HG03045 (cell line): Measurements from ENCODE around the gene POT1.

Experiments
- ATAC-seq: cut with Tn5 transposase; IDR thresholded peaks from one replicate; pipeline ENCODE4 v1.9.1; 2021; ENCODE audit warnings: mild to moderate bottlenecking, moderate library complexity; ENCODE audit not compliant: unreplicated experiment

The POT1 gene

DNA sequence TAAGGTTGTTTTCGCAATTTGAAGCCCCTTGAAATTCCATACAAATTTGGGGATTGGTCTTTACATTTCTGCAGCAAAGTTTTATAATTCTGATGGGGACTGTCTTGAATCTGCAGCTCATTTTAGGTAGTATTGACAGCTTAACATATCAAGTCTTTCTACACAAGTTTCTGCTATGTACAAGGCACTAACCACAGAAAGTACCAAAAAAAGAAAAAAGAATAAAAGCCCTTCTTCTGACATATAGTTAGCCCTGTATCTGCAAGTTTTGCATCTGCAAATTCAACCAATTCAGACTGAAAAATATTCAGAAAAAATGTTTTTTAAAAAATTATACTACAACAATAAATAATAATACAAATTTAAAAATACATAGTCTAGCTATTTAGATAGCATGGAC lies 15.3 kb downstream of the POT1 start:
- ATAC-seq = peak; percentile 48

DNA sequence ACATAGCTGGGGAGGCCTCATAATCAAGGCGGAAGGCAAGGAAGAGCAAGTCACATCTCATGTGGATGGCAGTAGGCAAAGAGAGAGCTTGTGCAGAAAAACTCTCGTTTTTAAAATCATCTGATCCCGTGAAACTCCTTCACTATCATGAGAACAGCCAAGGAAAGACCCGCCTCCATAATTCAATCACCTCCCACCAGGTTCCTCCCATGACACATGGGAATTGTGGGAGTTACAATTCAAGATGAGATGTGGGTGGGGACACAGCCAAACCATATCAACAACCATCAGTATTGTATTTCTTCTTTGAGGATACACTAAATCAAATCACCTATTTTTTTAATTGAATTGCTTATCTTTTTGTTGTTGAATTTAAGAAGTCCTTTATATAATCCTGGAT lies 16.7 kb downstream of the POT1 start:
- ATAC-seq = no peak

DNA sequence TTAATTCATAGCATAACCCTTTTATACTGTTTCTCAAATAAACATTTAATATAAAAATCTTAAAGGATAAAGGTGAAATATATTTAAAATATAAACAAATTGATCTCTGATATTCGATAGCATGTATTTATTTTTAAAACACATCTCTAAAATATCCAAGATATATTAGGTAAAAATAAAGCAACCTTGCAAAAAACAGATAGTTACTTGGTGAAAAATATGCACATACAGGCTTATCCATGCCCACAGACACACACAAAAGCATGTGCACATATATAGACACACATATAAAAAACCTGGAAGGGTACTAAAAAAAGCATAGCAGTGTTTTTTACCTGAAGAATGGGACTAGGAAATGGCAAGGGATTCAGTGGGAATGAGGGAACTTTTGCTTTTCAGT lies 19.8 kb downstream of the POT1 start:
- no peak for ATAC-seq

DNA sequence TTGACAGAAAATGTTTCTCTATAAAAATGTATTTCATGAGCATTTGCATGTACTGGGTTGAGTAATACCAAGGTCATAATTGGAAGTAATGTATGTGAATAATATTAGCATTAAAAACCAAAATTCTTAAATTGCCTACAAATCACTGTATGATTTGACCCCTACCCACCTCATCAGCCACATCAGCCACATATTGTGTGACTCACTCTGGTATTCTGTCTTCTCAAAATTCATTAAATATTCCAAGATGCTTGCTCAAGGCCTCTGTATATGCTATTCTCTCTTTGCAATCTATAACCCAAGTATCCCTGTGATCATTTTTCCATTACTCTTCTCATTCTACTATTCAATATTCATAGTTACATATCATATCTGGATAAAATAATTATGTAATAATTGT lies 21.4 kb downstream of the POT1 start:
- no peak for ATAC-seq

DNA sequence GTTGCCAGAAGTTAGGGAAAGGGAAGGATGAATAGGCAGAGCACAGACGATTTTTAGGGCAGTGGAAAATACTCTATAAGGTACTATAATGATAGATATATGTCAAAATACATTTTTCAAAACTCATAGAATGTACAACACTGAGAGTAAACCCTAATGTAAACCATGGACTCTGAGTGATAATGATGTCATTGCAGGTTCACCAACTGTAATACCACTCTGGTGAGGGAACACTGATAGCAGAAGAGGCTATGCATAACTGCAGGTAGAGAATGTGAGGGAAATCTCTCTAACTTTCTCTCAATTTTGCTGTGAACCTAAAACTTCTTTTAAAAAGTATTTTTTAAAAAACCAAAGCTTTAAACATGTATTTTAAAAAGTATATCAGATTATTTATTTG lies 22.1 kb downstream of the POT1 start:
- no peak for ATAC-seq

DNA sequence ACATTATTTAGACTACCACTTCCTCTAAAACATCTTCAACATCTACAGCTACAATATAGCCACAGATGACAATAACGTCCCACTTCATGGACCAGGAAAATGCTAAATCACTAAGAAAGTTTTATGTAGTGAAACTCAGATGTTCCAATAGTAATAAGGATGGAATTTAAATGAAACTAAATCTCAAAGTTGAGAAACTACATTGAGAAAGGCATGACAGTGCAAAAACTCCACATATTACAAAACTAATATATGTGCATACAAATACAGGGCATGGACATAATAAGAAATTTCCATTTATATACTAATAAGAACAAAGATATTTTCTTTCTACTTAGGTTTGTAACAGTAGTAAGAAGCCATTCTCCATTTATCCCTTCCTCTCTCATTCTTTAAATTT lies 31.1 kb downstream of the POT1 start:
- ATAC-seq = no peak

DNA sequence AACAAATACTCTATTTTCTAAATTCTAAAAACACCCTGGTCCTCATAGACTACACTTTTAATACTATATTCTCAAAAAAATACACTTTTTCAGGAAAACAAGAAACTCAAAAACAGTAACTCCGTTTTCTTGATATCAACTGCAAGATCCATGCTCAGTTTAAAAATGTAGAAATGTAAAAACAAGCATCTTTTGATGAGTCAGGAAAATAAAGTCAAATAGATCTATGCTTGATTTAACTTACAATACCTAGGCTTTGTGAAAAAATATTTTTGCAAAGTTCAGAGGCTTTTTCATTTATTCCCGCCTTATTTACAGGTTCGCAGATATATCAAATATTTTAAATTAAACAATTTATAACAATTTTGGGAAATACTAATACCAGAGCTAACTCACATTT lies 33.6 kb downstream of the POT1 start:
- ATAC-seq = no peak

DNA sequence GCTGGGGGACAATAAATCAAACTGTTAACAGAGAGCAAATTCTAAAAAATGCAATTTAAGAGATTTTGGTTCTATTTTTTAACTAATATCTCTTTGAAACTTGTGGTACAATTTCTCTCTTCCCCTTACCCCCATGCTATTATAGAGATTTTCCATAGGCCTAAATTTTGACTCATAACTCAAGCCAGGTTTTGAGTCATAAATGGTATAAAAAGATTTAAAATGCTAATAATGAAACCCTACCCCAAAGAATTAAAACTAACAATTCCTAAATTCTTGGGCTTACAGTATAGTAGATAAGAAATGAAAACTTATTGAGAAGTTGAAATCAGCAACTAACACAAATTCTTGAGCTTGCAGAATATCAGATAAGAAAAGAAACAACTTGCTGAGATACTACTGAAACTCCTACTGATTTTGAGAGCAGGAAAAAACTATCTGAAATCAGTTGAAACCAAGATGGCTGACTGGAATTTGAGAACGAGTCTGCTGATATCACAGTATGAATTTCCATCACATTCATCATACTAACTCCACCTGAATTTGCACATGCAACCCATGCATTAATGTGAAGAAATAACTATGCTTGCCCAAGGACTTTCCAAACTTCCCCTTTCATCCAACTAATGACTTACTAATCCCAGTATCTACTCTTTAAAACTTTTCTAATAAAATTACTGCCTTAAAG lies 36.3 kb downstream of the POT1 start:
- peak; percentile 77 for ATAC-seq

DNA sequence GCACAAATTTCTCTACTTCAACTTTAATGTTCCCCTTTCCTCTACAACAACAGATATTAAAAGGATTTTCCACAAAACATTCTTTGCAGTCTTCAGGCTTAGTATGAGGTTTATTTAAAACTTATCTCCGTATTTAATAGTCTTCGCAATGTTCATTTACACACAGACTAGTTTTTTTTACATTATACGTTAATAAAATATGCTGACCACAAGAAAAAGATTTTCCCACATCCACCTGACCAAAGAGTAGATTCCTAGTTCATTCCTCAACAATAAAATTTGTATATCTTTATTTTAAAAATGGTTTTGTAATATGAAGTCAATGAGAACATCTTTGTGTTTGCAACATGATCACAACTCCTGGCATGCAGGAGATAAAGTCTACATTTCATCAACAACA lies 42.4 kb downstream of the POT1 start:
- no peak for ATAC-seq

DNA sequence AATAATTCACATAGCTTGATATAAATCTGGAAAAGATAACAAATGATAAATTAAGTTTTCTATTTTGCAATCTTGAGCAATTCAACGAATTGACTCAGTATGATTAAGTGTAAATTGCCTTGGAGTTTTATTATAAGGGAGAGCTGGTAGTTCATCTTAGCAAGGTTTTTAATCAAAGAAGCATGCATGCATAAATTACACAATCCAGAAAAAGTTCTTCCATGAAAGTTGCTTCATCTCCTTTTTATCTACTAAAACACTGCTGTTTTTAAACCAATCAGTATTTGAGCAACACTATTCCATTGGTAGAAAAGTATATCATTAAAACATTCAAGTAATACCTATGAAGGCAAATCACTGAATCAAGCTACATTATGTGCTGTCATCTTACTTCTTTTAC lies 47.6 kb downstream of the POT1 start:
- ATAC-seq = no peak

DNA sequence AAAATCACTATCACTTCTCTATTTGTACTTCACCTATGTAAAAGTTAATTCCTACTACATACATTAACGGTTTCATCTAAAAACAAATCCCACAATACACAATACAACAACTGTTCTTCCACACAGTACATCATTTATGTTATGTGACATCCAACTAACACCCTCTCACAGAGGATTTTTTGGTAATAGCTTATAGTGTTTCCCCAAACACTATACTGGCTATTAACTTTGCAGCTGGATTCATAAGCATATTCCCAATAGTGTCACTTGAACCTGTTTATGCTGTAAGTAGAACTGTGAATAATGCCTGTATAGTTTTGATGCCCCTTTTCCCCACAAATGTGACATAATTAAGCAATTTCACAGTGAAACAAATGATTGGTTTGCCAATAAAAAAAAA lies 49.9 kb downstream of the POT1 start:
- ATAC-seq = no peak

DNA sequence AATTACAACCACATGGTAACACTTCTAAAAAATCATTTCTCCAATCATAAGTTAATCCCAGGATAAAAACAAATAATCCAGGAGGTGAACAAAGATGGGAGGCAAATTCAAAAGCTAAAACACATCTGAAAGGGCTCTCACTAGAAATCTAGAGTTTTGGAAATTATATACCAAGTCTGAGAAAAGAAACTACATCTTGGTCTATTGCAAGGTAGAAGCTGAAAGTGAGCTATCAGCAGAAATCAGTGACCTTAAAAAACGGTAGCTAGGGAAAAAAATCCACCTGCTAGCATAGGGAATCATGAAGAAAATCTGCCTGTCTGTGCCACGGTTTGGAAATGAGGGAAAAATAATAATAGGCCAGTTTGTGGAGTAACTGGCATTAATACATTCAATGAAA lies 50.5 kb downstream of the POT1 start:
- no peak for ATAC-seq

DNA sequence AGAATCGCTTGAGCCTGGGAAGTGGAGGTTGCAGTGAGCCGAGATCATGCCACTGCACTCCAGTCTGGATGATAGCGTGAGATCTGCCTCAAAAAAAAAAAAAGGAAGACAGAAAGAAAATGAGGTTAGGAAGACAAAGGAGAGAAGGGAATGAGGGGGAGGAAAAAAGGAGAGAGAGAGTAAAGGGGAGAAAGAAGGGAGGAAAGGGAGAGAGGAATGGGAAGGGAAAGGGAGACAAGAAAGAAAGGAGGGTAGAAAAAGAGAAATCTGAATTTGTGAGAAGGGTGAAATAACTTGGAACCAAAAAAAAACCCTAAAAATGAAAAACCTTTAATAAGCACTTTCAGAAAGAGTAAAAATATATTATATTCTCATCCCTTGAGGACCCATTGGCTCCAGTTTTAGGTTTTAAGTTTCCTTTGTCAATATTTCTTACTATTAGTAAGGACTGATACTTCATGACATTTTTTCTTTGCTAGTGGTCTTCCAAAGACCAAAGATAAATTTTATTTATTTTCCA lies 54.9 kb downstream of the POT1 start:
- no peak for ATAC-seq

DNA sequence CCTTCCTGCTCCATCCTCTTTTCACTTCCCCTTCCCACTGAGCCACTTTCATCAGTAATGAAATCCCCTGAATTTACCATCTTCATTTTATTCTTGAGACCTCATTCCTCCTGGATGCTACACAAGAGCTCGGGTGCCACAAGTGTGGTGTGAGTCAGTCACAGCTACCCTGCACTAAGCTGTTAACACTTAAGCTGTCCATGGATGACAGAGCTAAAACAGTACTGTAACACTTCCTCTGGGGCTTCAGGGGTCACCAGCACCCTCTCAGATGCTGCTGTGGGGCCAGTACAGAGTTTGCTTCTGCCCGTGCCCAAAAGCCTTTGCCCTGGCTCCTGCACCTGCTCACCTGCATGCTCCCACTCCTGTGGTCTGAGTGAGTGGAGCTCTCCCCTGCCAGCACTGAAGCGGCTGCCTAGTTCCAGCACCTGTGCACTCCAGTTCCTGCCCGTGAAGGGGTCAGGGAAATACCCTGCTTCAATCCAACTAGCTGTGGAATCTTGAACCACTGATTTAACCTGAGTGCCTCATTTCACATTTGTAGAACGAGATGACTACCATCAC lies 71.9 kb downstream of the POT1 start:
- no peak for ATAC-seq

DNA sequence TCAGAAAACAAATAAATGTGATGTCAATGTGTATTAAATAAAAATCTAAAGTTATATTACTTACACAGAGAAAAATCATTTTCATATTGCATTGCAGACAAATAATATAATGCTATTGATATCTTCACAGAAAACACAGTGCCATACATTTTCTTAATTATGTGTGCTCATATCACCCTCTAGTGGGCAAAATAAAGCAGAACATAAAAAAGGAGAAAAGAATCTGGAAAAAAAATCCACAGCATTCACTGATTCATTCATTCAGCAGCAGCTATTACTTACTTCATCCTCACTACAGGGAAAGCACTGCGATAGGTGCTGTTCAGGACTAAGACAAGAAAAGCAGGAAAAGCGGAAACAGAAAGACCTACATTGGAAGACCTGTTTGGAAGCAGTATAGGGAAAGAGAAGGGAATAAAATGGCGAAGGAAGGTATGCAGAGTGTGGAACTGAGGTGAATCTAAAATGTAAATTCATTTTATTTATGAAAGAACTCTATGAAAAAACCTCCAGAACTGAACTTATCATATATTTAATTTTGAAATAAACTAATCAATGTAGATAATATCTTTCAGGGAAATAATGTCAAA lies 73.2 kb downstream of the POT1 start:
- no peak for ATAC-seq

DNA sequence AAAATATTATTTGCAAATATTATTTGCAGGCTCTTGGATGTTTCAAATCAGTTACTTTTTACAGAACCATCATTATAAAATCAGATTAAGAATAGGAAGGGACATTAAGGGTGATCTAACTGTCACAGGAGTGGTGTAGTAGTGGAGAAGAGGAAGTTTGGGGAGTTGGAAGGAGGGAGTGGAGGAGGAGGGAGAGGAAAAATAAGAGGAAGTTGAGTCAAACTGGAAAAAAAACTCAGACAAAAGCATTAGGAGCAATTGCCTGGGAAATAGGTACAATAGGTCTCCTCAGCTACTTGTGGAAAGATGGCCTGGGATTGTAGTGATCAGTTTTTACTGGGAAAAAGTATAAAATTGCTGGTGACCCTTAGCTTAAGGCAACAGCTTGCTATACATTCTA lies 86.3 kb downstream of the POT1 start:
- ATAC-seq = no peak

DNA sequence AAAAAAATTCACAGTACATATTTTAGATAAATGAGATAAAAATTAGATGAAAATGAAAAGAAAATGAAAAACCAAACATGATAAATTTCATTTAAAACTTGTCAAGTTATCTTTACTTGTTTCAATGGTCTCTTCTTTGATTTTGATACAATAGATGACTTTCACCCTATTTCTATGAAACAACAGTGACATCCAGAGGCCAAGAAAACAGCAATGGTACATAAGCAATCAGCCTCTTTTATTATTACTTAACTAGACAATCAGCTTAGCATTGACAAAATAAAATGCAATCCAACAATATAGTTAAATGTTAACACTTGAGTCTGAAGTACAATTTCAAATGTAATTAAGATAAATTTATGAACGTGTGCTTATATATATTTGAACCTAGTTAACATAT lies 89.2 kb downstream of the POT1 start:
- no peak for ATAC-seq

DNA sequence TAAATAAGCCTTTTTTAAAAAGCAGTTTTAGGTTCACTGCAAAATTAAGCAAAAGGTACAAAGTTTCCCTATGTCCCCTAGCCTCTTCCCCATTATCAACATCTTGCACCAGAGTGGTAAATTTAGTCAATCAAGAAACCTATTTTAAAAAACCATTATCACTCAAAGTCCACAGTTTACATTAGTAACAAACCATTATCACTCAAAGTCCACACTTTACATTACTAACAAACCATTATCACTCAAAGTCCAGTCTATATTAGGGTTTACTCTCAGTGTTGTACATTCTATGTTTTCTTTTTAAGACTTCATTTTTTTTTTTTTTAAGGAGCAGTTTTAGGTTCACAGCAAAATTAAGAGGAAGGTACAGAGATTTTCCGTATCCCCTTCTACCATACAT lies 89.9 kb downstream of the POT1 start:
- ATAC-seq = no peak

DNA sequence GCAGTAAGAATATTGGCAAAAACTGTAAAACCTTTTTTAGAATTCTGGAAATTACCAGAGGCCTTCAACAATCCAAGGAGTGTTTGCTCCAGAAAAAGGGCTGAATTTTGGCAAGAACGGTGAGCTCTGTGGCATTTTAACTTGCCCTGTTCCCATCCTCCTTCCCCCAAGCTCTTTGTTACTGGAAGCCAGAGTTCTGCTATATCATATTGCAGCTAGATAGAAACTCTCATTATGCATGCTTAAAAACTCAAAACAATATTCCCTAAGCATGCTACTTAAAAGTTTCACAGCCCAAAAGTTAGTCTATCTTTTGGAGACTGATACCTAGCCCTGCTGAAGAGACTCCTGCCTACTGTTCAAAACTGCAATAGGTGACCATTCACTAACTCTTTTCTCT lies 93.5 kb downstream of the POT1 start:
- no peak for ATAC-seq

DNA sequence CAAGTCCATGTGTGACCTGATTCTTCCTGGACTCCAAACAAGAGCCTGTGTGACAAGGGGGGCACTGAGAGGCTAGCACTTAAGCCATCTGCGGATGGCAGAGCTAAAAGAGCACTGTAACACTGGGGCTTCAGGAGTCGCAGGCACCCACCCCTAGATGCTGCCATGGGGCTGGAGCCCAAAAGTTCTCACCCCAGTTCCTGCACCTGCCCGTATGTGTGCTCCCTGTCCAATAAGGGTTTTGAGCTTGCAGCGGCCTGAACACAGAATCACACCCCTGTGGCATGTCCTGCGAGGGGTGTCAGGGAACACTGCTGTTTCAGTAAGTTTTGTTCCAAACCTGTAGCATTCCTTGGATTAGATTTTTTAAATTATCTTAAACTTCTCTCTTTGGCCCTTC lies 110.8 kb downstream of the POT1 start:
- no peak for ATAC-seq

DNA sequence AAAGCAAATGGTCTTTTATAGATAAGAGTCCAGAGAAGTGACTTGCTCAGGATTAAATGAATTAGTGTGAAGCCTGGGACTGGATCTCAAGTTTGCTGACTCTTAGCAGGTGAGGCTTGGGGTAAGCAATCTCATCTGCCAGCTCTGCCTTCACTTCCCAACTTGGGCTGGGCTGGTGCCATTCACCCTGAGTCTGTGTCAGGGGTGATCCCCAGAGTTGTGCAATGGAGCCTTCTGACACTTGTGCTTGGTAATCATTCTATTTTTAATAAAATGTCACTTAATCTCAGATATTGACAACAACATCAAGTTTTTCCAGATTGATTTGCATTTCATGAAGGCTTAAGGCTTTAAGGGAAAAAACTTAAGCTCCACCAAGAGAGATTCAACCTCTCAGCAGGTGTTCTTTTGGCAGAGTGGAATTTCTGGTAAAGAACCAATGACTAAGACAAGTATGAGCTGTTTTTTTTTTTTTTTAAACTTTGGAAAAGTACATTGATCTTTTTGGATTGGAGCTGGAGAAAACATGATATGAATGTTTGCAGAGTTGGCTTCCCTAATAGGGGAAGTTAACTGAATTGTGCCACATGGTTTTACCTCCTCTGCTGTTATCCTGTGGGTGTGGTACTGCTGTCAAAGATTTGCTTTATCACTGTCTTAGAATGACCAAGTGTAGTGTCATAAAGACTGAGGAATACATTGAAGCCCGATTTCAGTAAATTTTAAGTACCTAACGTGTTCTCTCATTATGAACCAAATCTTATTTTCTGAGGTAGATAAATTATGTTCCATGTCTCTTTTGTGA lies 115.4 kb downstream of the POT1 start:
- ATAC-seq = no peak

DNA sequence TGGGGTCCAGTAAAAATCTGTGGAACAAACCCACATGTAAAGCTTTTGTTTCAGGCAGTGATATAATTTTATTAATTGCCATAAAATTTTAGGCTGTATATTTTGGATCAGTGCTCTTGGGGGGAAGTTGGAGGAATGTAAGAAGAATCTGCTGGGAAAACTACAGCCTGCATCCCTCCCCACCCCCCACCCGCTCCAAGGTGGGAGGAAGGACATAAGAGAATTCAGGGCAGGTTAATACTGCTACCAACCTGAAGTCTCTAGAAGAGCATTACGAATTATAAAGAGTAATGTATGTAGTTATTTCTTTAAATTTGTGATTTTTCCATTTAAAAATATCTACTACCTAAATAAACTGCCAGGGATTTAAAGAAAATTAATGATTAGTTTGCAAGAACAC lies 116.9 kb downstream of the POT1 start:
- ATAC-seq = no peak
